Natural killer cell (primary cell): ENCODE results near the gene ZNF862. TPM values are rescaled to one million over a fixed set of nuclear protein-coding genes. Genes with fewer than 3 reads are reported as not detected.

Experiments used
- ATAC-seq, 3 donors: fragments of 150-1000 bp in 2 of 3; fragments of 200-7000 bp in 1 of 3; cut with Tn5 transposase; 1 replicate in 1 of 3; 2 replicates in 2 of 3; pipeline ENCODE4 v1.10.0; 2021; ENCODE audit warnings: mild to moderate bottlenecking in 2 of 3, moderate library complexity in 2 of 3
- DNase-seq, 2 donors: peaks; one replicate each; pipeline versions ENCODE4 v3.0.0 to v3.0.0-alpha.2; 2013 to 2021; ENCODE audit warnings: mixed read lengths in 1 of 2
- H3K27ac ChIP-seq: one replicate; pipeline ENCODE4 v1.5.1; 2013; ENCODE audit warnings: mild to moderate bottlenecking, low read length
- H3K27me3 ChIP-seq: one replicate; pipeline ENCODE4 v1.6.1; 2013; ENCODE audit warnings: low read length; ENCODE audit not compliant: control insufficient read depth, insufficient read depth
- H3K36me3 ChIP-seq: one replicate; pipeline ENCODE4 v1.6.1; 2013; ENCODE audit warnings: low read length; ENCODE audit not compliant: control insufficient read depth, insufficient read depth
- H3K4me1 ChIP-seq: one replicate; pipeline ENCODE4 v1.6.1; 2013; ENCODE audit warnings: low read length; ENCODE audit not compliant: control insufficient read depth, insufficient read depth
- H3K4me3 ChIP-seq: one replicate; pipeline ENCODE4 v1.5.1; 2013; ENCODE audit warnings: low read length
- H3K9me3 ChIP-seq: one replicate; pipeline ENCODE4 v1.6.1; 2013; ENCODE audit warnings: low read length; ENCODE audit not compliant: control insufficient read depth, insufficient read depth
- H3K27ac Mint-ChIP-seq, 2 donors: one replicate each; pipeline ENCODE4 v1.8.0; 2022; ENCODE audit warnings: mild to moderate bottlenecking in 2 of 2, mixed read lengths in 2 of 2, moderate library complexity in 1 of 2
- H3K27me3 Mint-ChIP-seq, 2 donors: one replicate each; pipeline ENCODE4 v1.8.0; 2022; ENCODE audit warnings: low read depth in 2 of 2, mixed read lengths in 2 of 2
- H3K36me3 Mint-ChIP-seq: one replicate; pipeline ENCODE4 v1.8.0; 2022; ENCODE audit warnings: mixed read lengths
- H3K4me1 Mint-ChIP-seq, 2 donors: one replicate each; pipeline ENCODE4 v1.8.0; 2022; ENCODE audit warnings: mixed read lengths in 2 of 2
- H3K4me3 Mint-ChIP-seq: one replicate; pipeline ENCODE4 v1.8.0; 2022; ENCODE audit warnings: mild to moderate bottlenecking, moderate library complexity, mixed read lengths
- H3K9me3 Mint-ChIP-seq, 2 donors: one replicate each; pipeline ENCODE4 v1.8.0; 2022; ENCODE audit warnings: mixed read lengths in 2 of 2
- WGBS: methylation state at CpG from one replicate; pipeline ENCODE4 v1.1.7; 2013; ENCODE audit warnings: missing lambda C conversion rate; ENCODE audit not compliant: insufficient coverage; 5-methylcytosine and 5-hydroxymethylcytosine counted together
- intact Hi-C: fragments of 100-400 bp; cut with micrococcal nuclease; formaldehyde crosslinking; loops from one replicate; pipeline ENCODE4 v1.14.2; 2022
- total RNA-seq, 4 donors: library from RNA; stranded (reverse); fragments of 120-200 nt in 1 of 4; gene quantifications; one replicate each; pipeline versions ENCODE4 v1.2.3 to v1.2.4, GENCODE V29; 2013 to 2022
- TF ChIP-seq, protein P1 (sequence below): fragments of 200-600 bp; IDR thresholded peaks from one replicate; pipeline ENCODE4 v1.8.0; 2022; ENCODE audit warnings: antibody characterized with exemption

ZNF862 gene
- total RNA-seq, 3 donors from 2014 or later (not counting 1 experiment from before 2014, with no cell fraction given): 21.4 to 28.9 (median 21.7) TPM

DNA sequence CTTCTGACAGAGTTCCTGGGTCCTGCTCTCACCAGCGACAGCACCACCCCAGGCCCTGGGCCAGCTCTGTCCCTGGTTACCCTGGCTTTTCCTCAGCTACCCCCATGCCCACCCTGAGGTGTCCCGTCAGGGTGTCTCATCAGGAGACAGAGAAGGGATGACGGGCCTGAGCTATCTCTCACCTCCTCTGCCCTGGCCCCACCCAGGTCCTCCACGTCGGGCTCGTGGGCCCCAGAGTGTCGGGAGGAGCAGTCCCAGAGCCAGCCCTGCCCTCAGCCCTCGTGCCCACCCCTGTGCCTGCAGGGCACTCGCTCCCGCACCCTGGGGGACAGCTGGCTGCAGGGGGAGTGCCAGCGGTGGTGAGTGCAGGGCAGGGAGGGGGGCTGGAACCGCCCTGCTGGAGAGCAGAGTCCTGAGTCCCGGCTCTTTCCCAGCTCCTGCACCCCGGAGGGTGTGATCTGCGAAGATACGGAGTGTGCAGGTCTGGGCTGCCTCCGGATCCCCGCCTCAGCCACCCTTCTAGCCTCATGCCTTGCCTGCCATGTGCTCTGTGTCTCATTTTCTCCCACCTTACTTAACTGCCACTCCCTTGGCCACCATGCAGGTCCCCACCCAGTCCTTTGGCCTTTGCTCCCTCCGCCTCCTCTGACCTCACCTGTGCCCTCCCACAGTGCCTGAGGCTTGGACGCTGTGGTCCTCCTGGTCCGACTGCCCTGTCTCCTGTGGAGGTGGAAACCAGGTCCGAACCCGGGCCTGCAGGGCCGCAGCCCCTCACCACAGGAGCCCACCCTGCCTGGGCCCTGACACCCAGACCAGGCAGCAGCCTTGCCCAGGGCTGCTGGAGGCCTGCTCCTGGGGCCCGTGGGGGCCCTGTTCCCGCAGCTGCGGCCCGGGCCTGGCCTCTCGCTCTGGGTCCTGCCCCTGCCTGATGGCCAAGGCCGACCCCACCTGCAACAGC lies 16.7 kb upstream of the ZNF862 start:
- H3K36me3 Mint-ChIP-seq: no peaks in the 10 kb centered on the region
- no peak overlapping the region for H3K4me3 Mint-ChIP-seq
- H3K4me3 ChIP-seq: no peak overlapping the region
- no peak for ATAC-seq
- H3K36me3 ChIP-seq: no peaks in the 10 kb centered on the region
- H3K27me3 ChIP-seq: no peaks in the 10 kb centered on the region
- H3K9me3 ChIP-seq: no peaks in the 10 kb centered on the region
- DNase-seq: no peak
- H3K27ac Mint-ChIP-seq: no peak overlapping the region
- H3K4me1 ChIP-seq: no peaks in the 10 kb centered on the region
- no peaks in the 10 kb centered on the region for H3K27me3 Mint-ChIP-seq
- H3K27ac ChIP-seq: no peak overlapping the region
- intact Hi-C loops: no loop called here
- H3K4me1 Mint-ChIP-seq: no peaks in the 10 kb centered on the region
- 87% methylated on average over 30 of the region's 30 CpGs for WGBS
- no peaks in the 10 kb centered on the region for H3K9me3 Mint-ChIP-seq
- TF ChIP-seq, protein P1, sequence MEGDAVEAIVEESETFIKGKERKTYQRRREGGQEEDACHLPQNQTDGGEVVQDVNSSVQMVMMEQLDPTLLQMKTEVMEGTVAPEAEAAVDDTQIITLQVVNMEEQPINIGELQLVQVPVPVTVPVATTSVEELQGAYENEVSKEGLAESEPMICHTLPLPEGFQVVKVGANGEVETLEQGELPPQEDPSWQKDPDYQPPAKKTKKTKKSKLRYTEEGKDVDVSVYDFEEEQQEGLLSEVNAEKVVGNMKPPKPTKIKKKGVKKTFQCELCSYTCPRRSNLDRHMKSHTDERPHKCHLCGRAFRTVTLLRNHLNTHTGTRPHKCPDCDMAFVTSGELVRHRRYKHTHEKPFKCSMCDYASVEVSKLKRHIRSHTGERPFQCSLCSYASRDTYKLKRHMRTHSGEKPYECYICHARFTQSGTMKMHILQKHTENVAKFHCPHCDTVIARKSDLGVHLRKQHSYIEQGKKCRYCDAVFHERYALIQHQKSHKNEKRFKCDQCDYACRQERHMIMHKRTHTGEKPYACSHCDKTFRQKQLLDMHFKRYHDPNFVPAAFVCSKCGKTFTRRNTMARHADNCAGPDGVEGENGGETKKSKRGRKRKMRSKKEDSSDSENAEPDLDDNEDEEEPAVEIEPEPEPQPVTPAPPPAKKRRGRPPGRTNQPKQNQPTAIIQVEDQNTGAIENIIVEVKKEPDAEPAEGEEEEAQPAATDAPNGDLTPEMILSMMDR: no peak

DNA sequence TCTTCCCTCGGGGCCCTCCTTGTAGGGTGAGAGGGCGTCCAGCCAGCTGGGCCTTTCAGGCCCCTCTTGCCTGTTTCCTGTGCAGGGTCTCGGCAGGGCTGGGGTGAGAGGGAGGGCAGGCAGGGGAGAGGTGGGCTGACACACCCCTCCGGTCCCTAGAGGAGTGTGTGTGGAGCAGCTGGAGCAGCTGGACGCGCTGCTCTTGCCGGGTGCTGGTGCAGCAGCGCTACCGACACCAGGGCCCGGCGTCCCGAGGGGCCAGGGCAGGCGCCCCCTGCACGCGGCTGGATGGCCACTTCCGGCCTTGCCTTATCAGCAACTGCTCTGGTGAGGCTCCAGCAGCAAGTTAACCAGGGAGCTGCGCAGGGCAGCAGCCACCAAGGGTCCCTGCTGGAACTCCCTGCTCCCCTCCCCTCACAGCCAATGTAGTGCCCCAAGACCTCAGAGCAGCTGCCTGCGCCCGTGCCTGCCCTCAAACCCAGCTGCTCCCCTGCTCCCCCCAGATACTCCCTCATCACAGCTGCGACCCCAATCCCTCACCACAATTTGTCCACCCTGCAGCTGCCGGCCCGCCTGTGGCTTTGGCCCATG lies 15.7 kb upstream of the ZNF862 start:
- WGBS: 67% methylated on average over 22 of the region's 22 CpGs
- H3K4me3 ChIP-seq: no peak overlapping the region
- no peaks in the 10 kb centered on the region for H3K4me1 Mint-ChIP-seq
- no peak overlapping the region for H3K27ac ChIP-seq
- no peak overlapping the region for H3K4me3 Mint-ChIP-seq
- H3K27me3 Mint-ChIP-seq: no peaks in the 10 kb centered on the region
- H3K4me1 ChIP-seq: no peaks in the 10 kb centered on the region
- TF ChIP-seq, protein P1: no peak
- no peak overlapping the region for H3K27ac Mint-ChIP-seq
- H3K36me3 ChIP-seq: no peaks in the 10 kb centered on the region
- no peaks in the 10 kb centered on the region for H3K9me3 ChIP-seq
- intact Hi-C loops: no loop called here
- no peaks in the 10 kb centered on the region for H3K9me3 Mint-ChIP-seq
- no peaks in the 10 kb centered on the region for H3K27me3 ChIP-seq
- DNase-seq (no peak), ATAC-seq (no peak)
- H3K36me3 Mint-ChIP-seq: no peaks in the 10 kb centered on the region

DNA sequence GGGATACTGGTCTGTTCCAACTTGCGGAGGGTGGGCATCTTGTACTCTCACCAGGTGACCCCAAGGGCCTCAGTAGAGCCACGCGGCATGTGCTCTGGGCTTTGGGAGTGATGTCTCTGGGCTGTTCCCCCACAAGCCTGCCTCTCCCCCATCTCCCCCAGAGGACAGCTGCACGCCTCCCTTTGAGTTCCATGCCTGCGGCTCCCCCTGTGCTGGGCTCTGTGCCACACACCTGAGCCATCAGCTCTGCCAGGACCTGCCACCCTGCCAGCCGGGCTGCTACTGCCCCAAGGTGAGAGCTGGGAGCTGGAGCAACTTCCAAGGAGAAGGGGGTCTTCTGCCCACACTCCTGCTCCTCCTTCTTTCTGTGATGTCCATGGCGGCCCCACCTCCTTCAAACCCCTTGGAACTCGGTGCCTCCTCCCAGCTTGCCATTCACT lies 15.0 kb upstream of the ZNF862 start:
- no peaks in the 10 kb centered on the region for H3K4me1 ChIP-seq
- DNase-seq (no peak), ATAC-seq (no peak)
- intact Hi-C loops: no loop called here
- H3K27me3 ChIP-seq: no peaks in the 10 kb centered on the region
- no peaks in the 10 kb centered on the region for H3K4me1 Mint-ChIP-seq
- H3K36me3 Mint-ChIP-seq: no peaks in the 10 kb centered on the region
- no peak overlapping the region for H3K4me3 ChIP-seq
- no peaks in the 10 kb centered on the region for H3K36me3 ChIP-seq
- TF ChIP-seq, protein P1: no peak
- H3K4me3 Mint-ChIP-seq: no peak overlapping the region
- no peaks in the 10 kb centered on the region for H3K9me3 ChIP-seq
- H3K9me3 Mint-ChIP-seq: no peaks in the 10 kb centered on the region
- H3K27ac ChIP-seq: no peak overlapping the region
- 93% methylated on average over 8 of the region's 8 CpGs for WGBS
- no peak overlapping the region for H3K27ac Mint-ChIP-seq
- H3K27me3 Mint-ChIP-seq: no peaks in the 10 kb centered on the region
